Activated T-cell treated with anti-CD3 and anti-CD28 coated beads, Interleukin-2, amount 50 U/mL, for 48 hours (primary cell): ENCODE measurements around the gene MVB12B.

Source experiments
- DNase-seq, 2 experiments: peaks; one replicate each; pipeline ENCODE4 v3.0.0-alpha.2; 2020

Gene MVB12B

GRCh38 chr9:126435626-126436025 lies 109.0 kb downstream of the MVB12B start:
- DNase-seq, result no peak

DNA sequence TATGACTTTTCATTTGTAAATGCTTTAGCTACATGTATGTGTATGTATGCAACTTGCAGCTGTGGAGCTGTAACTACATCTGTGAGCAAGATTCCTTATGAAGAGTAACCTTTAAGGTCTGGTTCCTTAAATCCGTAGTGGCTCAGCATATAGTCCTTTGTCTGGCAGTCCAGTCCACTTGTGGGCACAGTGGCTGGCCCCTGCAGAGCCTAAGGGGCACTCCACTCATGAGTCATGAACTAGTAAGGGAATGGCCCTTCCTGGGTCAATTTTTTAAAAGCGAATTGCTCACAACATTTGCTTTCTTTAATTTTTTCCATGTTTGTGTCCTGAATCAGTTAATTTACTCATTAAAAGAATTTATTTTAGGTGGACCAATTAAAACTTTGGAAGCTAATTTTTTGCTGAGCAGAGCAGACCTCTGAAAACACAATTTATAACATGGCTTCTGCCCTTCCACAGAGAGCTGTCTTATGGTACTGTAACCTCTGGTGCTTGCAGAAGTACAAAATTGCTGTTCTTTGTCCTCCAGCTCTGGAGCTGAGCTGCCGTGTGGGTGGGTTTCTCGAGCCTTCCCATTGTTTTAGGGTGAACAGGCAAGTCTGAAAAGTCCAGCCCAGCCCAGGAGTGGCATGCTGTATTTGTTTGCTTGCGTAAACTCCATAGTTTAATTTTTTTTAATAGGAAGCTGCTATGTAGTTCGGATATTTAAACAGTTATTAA lies 110.1 kb downstream of the MVB12B start:
- no peak for DNase-seq

DNA sequence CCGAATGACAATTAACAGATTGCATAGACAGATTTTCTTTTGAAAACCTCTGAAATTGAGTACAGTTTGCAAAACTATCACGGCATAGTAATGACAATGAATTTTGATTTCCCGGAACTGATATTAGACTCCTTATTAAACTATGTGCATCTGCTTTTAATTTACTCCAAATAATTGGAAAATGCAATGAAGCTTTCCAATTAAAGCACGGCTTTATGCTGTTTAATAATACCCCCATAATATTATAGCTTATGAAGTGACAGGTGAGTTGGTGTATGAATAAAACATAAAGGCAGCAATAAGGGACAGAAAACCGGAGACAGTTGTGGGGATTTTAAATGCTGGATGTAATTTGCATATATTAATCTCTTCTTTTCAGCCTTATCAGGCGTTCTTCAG lies 110.6 kb downstream of the MVB12B start:
- no peak for DNase-seq

GRCh38 chr9:126437701-126438100 lies 111.1 kb downstream of the MVB12B start:
- no peak for DNase-seq

GRCh38 chr9:126438741-126439401 lies 112.2 kb downstream of the MVB12B start:
- no peak for DNase-seq

GRCh38 chr9:126439402-126439765 lies 112.8 kb downstream of the MVB12B start:
- DNase-seq, result no peak

GRCh38 chr9:126439883-126440653 lies 113.4 kb downstream of the MVB12B start:
- DNase-seq, result no peak

DNA sequence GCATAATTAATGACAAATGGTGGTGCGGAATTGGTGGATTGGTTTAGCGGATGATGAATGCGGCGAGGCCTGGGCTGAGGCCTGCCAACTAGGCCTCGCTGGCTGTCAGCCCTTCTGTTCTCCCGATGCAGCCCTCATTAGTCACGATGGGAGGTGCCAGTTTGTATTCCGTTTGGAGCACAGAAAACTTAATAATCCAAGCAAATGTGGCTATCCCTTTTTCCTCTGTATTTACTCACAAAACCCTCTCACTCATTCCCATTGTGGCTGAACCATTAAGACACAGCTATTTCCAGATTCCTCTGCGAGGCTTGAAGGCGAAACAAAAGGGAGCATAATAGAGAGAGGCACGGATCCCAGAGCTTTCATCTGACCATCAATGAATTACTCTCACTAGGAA lies 114.3 kb downstream of the MVB12B start:
- no peak for DNase-seq

GRCh38 chr9:126442636-126443035 lies 116.0 kb downstream of the MVB12B start:
- no peak for DNase-seq

GRCh38 chr9:126443144-126443543 lies 116.5 kb downstream of the MVB12B start:
- DNase-seq, result no peak

DNA sequence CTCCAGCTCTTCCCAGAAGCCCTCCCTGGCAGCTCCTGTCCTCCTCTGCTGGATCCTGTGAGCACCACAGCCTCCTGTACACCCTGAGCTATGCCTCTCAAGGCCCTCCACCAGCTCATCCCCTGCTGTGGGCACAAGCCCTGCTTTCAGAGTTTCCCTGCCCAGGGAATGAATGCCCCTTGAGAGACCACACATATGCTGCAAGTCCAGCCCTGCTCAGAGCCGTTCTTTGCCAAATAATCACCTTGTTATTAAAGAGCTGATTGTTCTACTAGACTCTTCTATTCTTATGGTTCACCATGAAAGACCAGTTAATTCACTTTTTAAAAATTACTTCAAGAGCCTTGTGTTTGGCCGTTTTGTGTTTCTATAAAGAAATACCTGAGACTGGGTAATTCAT lies 121.5 kb downstream of the MVB12B start:
- DNase-seq, result no peak

DNA sequence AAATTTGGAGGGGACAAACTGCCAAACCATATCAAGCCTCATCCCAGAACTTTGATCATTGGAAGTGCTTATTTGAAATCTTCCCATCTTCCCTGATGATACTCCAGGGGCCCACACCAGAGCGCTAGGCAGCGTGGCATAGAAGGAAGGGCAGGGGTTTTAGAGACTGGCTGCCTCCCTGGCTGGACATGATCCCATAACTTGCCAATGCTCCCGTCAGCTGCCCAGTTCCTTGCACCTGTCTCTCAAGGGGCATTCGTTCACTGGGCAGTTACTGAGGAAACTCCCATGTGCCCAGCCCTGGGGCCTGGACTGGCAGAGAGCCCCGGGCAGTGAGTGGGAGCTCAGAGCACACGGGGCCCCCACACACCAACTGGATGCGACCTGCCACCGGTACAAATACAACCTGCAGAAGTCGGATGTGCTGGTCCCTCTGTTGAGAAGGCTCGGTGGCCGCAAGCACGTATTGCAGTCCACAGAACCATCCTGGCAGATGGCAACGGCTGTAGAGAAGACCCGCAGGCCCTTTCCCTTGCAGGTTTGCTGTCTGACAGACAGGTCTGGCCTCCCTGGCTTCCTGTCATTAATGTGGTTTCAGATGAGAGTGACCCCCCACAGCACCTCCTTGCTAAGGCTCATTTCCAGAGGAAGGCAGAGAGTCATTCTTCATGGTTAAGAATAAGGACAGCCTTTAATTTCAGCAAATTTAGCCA lies 122.4 kb downstream of the MVB12B start:
- DNase-seq, result no peak

GRCh38 chr9:126449725-126450667 lies 123.4 kb downstream of the MVB12B start:
- no peak for DNase-seq

DNA sequence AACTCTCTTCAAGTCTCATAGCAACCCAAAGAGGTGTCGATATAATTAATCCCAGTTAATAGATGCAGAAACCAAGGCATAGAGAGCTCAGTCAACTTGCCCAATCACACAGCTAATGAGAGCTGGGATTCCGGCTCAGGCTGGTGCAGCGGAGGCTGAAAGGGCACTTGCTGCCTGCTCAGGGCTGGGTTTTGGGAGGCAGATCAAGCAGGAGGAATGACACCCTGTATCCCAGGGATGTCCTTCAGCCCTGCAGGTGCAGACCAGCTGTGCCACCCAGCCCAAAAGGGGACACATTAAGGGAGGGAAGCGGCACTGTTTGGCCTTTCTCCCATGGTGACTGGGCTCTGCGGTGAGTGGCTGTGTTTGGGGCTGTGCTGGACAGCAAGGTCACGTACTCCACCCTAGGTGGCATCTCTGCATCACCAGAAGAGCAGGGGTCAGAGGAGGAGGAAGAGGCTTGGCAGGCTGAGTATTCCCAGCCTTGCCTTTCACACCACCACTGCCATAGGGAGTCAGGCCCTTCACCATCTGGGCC lies 124.1 kb downstream of the MVB12B start:
- DNase-seq, result no peak

DNA sequence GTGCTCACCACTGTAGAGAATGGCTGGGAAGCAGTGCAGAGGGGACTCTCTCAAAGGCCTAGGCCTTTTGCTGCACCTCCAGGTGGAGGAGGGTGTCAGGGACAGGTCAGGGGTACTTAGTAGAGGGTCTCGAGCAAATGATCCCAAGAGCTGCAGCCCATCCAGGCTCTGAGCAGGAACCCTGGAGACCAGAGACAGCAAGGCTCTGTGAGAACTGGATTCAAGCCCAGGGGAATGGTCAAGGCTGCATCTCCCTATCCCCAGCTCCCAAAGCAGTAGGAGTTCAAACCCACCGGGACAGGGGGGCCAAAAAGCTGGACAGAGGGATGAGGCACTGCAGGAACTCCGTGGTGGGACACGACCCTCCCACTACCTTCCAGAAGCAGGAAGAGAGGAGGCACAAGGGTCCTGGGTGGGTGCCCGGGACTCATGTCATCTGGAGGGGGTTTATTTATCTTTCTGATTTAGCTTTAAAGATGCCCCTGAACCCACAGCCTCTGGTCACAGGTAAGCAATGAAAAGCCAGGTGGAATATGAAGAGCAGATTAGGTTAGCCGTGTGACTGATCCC lies 124.8 kb downstream of the MVB12B start:
- no peak for DNase-seq

- no peak for DNase-seq
Observed at GRCh38 chr9:126452106-126452505, 125.5 kb downstream of the MVB12B start.

GRCh38 chr9:126453156-126453963 lies 126.7 kb downstream of the MVB12B start:
- DNase-seq, result no peak

GRCh38 chr9:126454215-126454614 lies 127.6 kb downstream of the MVB12B start:
- DNase-seq, result no peak

DNA sequence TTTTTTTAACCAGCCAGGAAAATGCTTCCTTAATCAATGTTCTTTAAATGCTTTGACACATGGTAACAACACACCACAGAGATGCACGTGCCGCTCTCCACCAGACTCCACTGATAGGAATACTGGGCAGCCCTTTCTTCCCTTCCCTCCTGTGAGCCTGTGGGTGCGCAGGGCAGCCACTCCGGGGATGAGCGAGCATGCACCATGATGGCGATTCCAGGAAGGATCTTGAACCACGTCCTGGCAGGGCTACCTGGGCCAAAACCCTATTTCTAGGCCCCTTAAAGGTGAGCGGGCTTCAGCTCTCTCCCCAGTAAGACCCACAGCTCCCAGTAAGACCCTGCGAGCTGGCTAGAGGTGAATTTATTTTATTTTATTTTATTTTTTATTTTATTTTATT lies 128.2 kb downstream of the MVB12B start:
- DNase-seq, result no peak

- no peak for DNase-seq
Observed at GRCh38 chr9:126456441-126457174, 130.0 kb downstream of the MVB12B start.
